HepG2 (cell line): Measurements from ENCODE around the gene NOL12. TPM values are rescaled to one million over a fixed set of nuclear protein-coding genes. Genes with fewer than 3 reads are reported as not detected.
A peak's percentile ranks its signal among the peaks of the same experiment; 100 is the strongest.

ENCODE experiments used
- ATAC-seq: fragments of 200-7000 bp; cut with Tn5 transposase; 3 replicates; pipeline ENCODE4 v1.9.1; 2020; ENCODE audit warnings: mild to moderate bottlenecking, moderate library complexity
- BruUV-seq: library from RNA; stranded (reverse); fragments of 400-500 nt; replicated peaks from 2 replicates; lab custom pipeline; 2021; lab: Mats Ljungman, UMichigan
- CTCF ChIA-PET: fragments of 300-600 bp; formaldehyde crosslinking; extraction: SDS; loops from one replicate; lab custom pipeline; 2021; ENCODE audit warnings: low total read pairs, inconsistent platforms, low intra/inter-chr PET ratio; lab: Yijun Ruan, JAX
- POLR2A ChIA-PET: fragments of 350-600 bp; sonication (Branson Sonifier 250); formaldehyde crosslinking; loops from one replicate; lab custom pipeline; 2020; ENCODE audit warnings: antibody characterized with exemption, inconsistent platforms; lab: Yijun Ruan, JAX
- DNase-seq: peaks from one replicate; pipeline ENCODE4 v3.0.0-alpha.2; 2015; ENCODE audit warnings: low spot score
- FAIRE-seq: peaks from 3 replicates; lab custom pipeline; 2011; peaks lifted over from hg19 to GRCh38; lab: Jason Lieb, UNC
- H2AFZ ChIP-seq: one replicate; pipeline ENCODE4 v1.6.1; 2011; ENCODE audit warnings: low read length, inconsistent platforms
- H3K27ac ChIP-seq: fragments of 300-600 bp; 3 replicates; pipeline ENCODE4 v1.8.0; 2011; ENCODE audit warnings: mixed run types, mild to moderate bottlenecking, mixed read lengths, low read length, inconsistent platforms; ENCODE audit not compliant: insufficient read depth; ENCODE audit errors: extremely low read length
- H3K27me3 ChIP-seq, 2 experiments: fragments of 200-600 bp in 1 of 2; 2 replicates in 1 of 2; 3 replicates in 1 of 2; pipeline versions ENCODE4 v1.6.0 to v1.8.0; 2011; ENCODE audit warnings: low read length in 2 of 2, mild to moderate bottlenecking in 2 of 2, moderate library complexity in 2 of 2, inconsistent platforms in 1 of 2; ENCODE audit not compliant: insufficient read depth in 2 of 2, control insufficient read depth in 1 of 2
- H3K36me3 ChIP-seq, 2 experiments: fragments of 200-600 bp in 1 of 2; replicated peaks in 1 of 2; 2 replicates in 1 of 2; 3 replicates in 1 of 2; pipeline versions ENCODE4 v1.5.1 to v1.8.0; 2011; ENCODE audit warnings: low read length in 2 of 2, inconsistent platforms in 1 of 2; ENCODE audit not compliant: insufficient read depth in 2 of 2, control insufficient read depth in 1 of 2
- H3K4me1 ChIP-seq: 2 replicates; pipeline ENCODE4 v1.5.1; 2012; ENCODE audit warnings: low read length, inconsistent platforms; ENCODE audit not compliant: insufficient read depth
- H3K4me2 ChIP-seq: 2 replicates; pipeline ENCODE4 v1.6.0; 2011; ENCODE audit warnings: low read depth, low read length, inconsistent platforms
- H3K4me3 ChIP-seq, 3 experiments: fragments of 200-600 bp in 1 of 3; sonication (generic), shearing (Covaris generic) in 1 of 3; replicated peaks in 1 of 3; 2 replicates each; pipeline ENCODE4 v1.5.1; 2011 to 2016; ENCODE audit warnings: low read length in 3 of 3, inconsistent platforms in 2 of 3, low read depth in 2 of 3, mild to moderate bottlenecking in 2 of 3, control low read depth in 1 of 3, mixed read lengths in 1 of 3; ENCODE audit not compliant: insufficient read depth in 1 of 3
- H3K79me2 ChIP-seq: one replicate; pipeline ENCODE4 v1.6.1; 2011; ENCODE audit warnings: low read length, inconsistent platforms; ENCODE audit not compliant: insufficient read depth
- H3K9ac ChIP-seq: 2 replicates; pipeline ENCODE4 v1.6.0; 2011; ENCODE audit warnings: mild to moderate bottlenecking, low read depth, low read length, inconsistent platforms; ENCODE audit not compliant: insufficient read depth
- H3K9me3 ChIP-seq: 2 replicates; pipeline ENCODE4 v1.5.1; 2012; ENCODE audit warnings: mild to moderate bottlenecking, low read length
- H4K20me1 ChIP-seq: 2 replicates; pipeline ENCODE4 v1.6.0; 2011; ENCODE audit warnings: inconsistent platforms, mild to moderate bottlenecking, low read length, moderate library complexity; ENCODE audit not compliant: insufficient read depth
- CREBL2 ChIP-seq: sonication (generic); formaldehyde crosslinking; IDR thresholded peaks from 2 replicates; pipeline ENCODE4 v1.8.1; 2023; ENCODE audit warnings: missing genetic modification reagents, mild to moderate bottlenecking, borderline replicate concordance
- LRRFIP1 ChIP-seq: sonication (generic); formaldehyde crosslinking; conservative IDR thresholded peaks from 2 replicates; pipeline ENCODE4 v1.4.0; 2020; ENCODE audit warnings: missing genetic modification reagents
- MEIS2 ChIP-seq: sonication (generic); formaldehyde crosslinking; IDR thresholded peaks from 2 replicates; pipeline ENCODE4 v1.9.0; 2021; ENCODE audit warnings: mild to moderate bottlenecking, missing genetic modification reagents
- NBN ChIP-seq: fragments of 450-650 bp; conservative IDR thresholded peaks from 2 replicates; pipeline ENCODE4 v1.6.1; 2017
- TERF1 ChIP-seq: sonication (generic); formaldehyde crosslinking; IDR thresholded peaks from 2 replicates; pipeline ENCODE4 v1.8.0; 2022; ENCODE audit warnings: mild to moderate bottlenecking, missing genetic modification reagents, moderate library complexity
- ZNF17 ChIP-seq: sonication (generic); formaldehyde crosslinking; IDR thresholded peaks from 2 replicates; pipeline ENCODE4 v1.5.0; 2020; ENCODE audit warnings: mild to moderate bottlenecking, missing genetic modification reagents
- ZNF24 ChIP-seq: fragments of 450-650 bp; IDR thresholded peaks from 2 replicates; pipeline ENCODE4 v1.6.1; 2017; ENCODE audit warnings: antibody characterized with exemption, mild to moderate bottlenecking
- ZNF30 ChIP-seq: sonication (generic); formaldehyde crosslinking; IDR thresholded peaks from 2 replicates; pipeline ENCODE4 v1.5.0; 2020; ENCODE audit warnings: mild to moderate bottlenecking, missing genetic modification reagents
- ZNF33A ChIP-seq: sonication (generic); formaldehyde crosslinking; IDR thresholded peaks from 2 replicates; pipeline ENCODE4 v1.5.1; 2020; ENCODE audit warnings: missing genetic modification reagents, mild to moderate bottlenecking, moderate library complexity, borderline replicate concordance
- ZNF564 ChIP-seq: sonication (generic); formaldehyde crosslinking; IDR thresholded peaks from 2 replicates; pipeline ENCODE4 v1.8.1; 2023; ENCODE audit warnings: mild to moderate bottlenecking, missing genetic modification reagents
- ZNF687 ChIP-seq: sonication (generic); formaldehyde crosslinking; IDR thresholded peaks from 2 replicates; pipeline ENCODE4 v1.5.1; 2020; ENCODE audit warnings: mild to moderate bottlenecking, missing genetic modification reagents, moderate library complexity
- ZNF768 ChIP-seq: sonication (generic); formaldehyde crosslinking; IDR thresholded peaks from 2 replicates; pipeline ENCODE4 v1.4.0; 2020; ENCODE audit warnings: missing genetic modification reagents
- WGBS: methylation state at CpG from one replicate; pipeline ENCODE4 v1.1.6; 2017; ENCODE audit warnings: low lambda C conversion rate; 5-methylcytosine and 5-hydroxymethylcytosine counted together
- in situ Hi-C: cut with HindIII; loops from 2 replicates; pipeline ENCODE4 v1.10.0; 2017; ENCODE audit warnings: low pct_unique_long_range_greater_than_20kb; ENCODE audit not compliant: extremely low pct_ligation_motif_present
- intact Hi-C: fragments of 100-400 bp; cut with micrococcal nuclease; formaldehyde crosslinking; loops from one replicate; pipeline ENCODE4 v1.10.0; 2022; ENCODE audit not compliant: unreplicated experiment
- polyA plus RNA-seq, 8 experiments: library from polyadenylated mRNA; depleted of rRNA in 3 of 8; stranded (reverse) in 7 of 8; unstranded in 1 of 8; fragments of >200 nt; fragmentation: Illumina TruSeq in 4 of 8; extraction: Trizol in 4 of 8; gene quantifications; 2 replicates each; pipeline versions ENCODE4 v1.2.1 to v1.2.3, GENCODE V29; 2011 to 2016; ENCODE audit warnings: low read depth in 4 of 8, missing spikeins in 1 of 8, mixed read lengths in 1 of 8; ENCODE audit not compliant: insufficient read depth in 1 of 8
- total RNA-seq, 5 experiments: library from RNA; depleted of rRNA; stranded (reverse); fragments of >200 nt; fragmentation: Illumina TruSeq; extraction: Trizol; gene quantifications; 2 replicates each; pipeline ENCODE4 v1.2.3, GENCODE V29; 2016; ENCODE audit warnings: low read depth in 1 of 5

NOL12 gene
- total and polyA plus RNA-seq, 2 of the 13 experiments (the other 11 are each of a cell fraction or from before 2014, with no cell fraction given), result 14.3 to 31.4 TPM

GRCh38 chr22:37640591-37641560 lies 45.3 kb upstream of the NOL12 start:
- Histone ChIP-seq H3K4me1 (peaks cover 65% of the 10 kb centered on the region), H3K9ac (peak overlapping the region; percentile 66; the same call in 1 of the 2 replicates), H3K9me3 (no peaks in the 10 kb centered on the region), H3K36me3 (peaks cover 10 to 20% of the 10 kb centered on the region in 2 experiments; a peak in 4 of 5 replicates), H3K27me3 (no peaks in the 10 kb centered on the region), H4K20me1 (0 out of 2 replicates have a peak, but pooled peaks cover 4% of the 10 kb centered on the region), H3K4me2 (peak overlapping the region; percentile 90), H3K4me3 (peak overlapping the region; percentile 72 to 86 (median 76)), H3K27ac (peak overlapping the region; percentile 52), H2AFZ (no peak overlapping the region), H3K79me2 (peaks cover 10% of the 10 kb centered on the region)
- DNase-seq, result no peak
- no TSS peak for BruUV-seq
- no peak for FAIRE-seq
- intact Hi-C loops, result no loop called here
- ATAC-seq, result peak; percentile 9
- CTCF ChIA-PET, result no interaction called here
- in situ Hi-C loops, result no loop called here
- 76% methylated on average over 8 of the region's 24 CpGs for WGBS
- POLR2A ChIA-PET, result interaction anchor here (0.6 to 15.8 kb wide), 6 partner anchors 7 to 95 kb away, joined by 3 to 242 read pairs (median 3); partner anchors contain the start of gene PDXP
- no peak for TF ChIP-seq NBN
- no peak for TF ChIP-seq LRRFIP1
- TF ChIP-seq CREBL2, result no peak
- TF ChIP-seq ZNF30, result no peak
- no peak for TF ChIP-seq ZNF24
- peak; percentile 53 for TF ChIP-seq ZNF687 (CRISPR knock-in tag)
- peak; percentile 22; the same call in 1 of the 2 replicates for TF ChIP-seq ZNF768
- TF ChIP-seq ZNF33A, result no peak
- TF ChIP-seq ZNF17, result no peak
- no peak for TF ChIP-seq ZNF564 (CRISPR knock-in tag)
- 0 out of 2 replicates have a peak, but pooled peaks have one; percentile 14 for TF ChIP-seq MEIS2 (CRISPR knock-in tag)
- no peak for TF ChIP-seq TERF1 (CRISPR knock-in tag)
